ENCODE measurements around the gene TMEM184C.

TMEM184C gene

DNA sequence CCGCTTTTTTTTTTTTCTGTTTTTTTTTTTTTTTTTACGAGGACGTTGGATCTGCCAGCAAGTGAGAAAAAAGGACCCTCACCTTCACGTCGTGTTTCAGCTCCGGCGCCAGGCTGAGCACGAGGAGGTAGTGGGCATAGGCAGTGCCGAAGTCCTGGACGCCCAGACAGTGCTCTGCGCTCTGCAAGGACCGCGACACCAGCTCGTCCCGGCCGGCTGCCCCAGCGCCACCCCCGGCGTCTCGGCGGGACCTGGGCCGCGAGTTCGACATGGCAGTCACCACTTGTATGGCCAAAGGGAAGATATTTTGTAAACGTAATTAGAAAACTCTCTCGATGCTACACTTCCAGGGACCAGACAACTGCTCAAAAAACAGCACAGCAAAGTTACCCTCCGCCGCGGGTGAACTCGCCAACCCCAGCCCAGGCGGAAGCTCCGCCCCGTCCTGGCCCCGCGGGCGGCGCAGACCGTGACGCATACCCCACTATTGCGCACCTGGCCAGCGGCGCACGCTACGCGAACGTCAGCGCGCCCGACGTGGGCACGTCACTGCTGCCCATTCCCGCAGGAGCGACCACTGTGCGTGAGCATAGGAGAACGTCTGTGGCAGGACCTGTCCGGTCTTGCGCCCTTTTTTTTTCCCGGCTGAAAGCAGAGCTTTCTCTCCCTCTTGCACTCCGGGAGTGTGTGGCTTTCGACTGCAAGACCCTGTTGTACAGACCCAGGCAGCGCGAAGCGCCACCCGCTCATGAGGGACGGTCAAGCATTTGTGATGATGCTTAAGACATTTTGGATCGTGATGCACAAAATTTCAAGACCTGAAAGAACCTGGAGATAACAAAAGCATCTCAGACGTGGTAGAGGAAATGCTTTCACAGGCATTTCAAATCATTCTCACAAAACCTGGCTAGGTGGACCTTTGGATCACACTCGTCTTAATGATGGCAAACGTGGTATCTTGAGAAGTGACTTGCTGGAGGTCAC, 66.8 kb downstream of the TMEM184C start, which contains the start of gene PRMT9:
Gene PRMT9, minus strand, starts transcription at position 447 of the 984 bp plus-strand sequence. Its CDS starts 176 bp downstream, at position 271.
- Histone ChIP-seq H3K9me3 (ENCODE audit: low read length) (no peaks in the 10 kb centered on the region), H3K4me1 (ENCODE audit: insufficient read depth, low read length) (peaks cover 13% of the 10 kb centered on the region), H3K4me3 (ENCODE audit: low read length) (peak within 1 kb of the TSS; percentile 64), H3K27me3 (ENCODE audit: insufficient read depth, low read length) (no peaks in the 10 kb centered on the region), H3K36me3 (ENCODE audit: insufficient read depth, low read length) (no peaks in the 10 kb centered on the region), H2AFZ (ENCODE audit: low read depth, low read length) (peak within 1 kb of the TSS; percentile 72)

DNA sequence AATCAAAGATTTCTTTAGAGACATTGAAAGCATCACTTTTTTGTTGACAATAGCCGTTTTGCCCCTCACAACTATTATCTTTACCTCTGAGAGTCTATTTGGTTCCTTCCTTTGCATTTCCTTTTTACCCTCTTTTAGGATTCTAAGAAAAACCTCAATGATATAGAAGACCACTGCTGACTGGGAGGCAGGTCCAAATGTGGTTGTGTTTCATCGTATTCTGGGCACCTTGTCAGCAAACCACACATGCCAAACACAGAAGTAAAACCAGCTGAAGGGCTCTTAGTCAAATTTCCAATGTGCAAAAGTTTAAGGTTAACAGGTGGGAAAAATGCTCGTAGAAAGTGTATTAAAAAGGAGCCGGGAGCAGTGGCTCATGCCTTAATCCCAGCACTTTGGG, 71.9 kb downstream of the TMEM184C start:
- H3K4me3 ChIP-seq (ENCODE audit: low read length), result no peak overlapping the region
- H3K9me3 ChIP-seq (ENCODE audit: low read length), result no peaks in the 10 kb centered on the region
- no peaks in the 10 kb centered on the region for H3K36me3 ChIP-seq (ENCODE audit: insufficient read depth, low read length)
- H3K27me3 ChIP-seq (ENCODE audit: insufficient read depth, low read length), result no peaks in the 10 kb centered on the region
- H2AFZ ChIP-seq (ENCODE audit: low read depth, low read length), result no peak overlapping the region
- H3K4me1 ChIP-seq (ENCODE audit: insufficient read depth, low read length), result peaks cover 4% of the 10 kb centered on the region

DNA sequence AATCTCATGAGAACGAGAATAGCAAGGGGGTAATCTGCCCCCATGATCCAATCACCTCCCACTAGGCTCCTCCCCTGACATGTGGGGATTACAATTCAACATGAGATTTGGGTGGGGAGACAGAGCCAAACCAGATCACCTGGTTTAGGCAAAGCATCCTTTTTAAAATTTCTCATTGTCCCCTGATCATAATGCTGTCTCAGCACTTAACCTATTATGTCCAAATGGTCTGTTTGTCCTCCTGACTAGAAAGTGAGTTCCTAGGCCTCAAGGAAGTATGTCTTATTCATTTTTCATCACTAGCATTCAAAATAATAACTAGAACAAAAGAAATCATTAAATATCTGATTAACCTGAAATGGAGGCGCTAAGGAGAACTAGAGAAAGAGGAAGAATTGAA, 74.6 kb downstream of the TMEM184C start:
- no peak overlapping the region for H3K4me3 ChIP-seq (ENCODE audit: low read length)
- H3K4me1 ChIP-seq (ENCODE audit: insufficient read depth, low read length), result no peaks in the 10 kb centered on the region
- H3K36me3 ChIP-seq (ENCODE audit: insufficient read depth, low read length), result no peaks in the 10 kb centered on the region
- no peaks in the 10 kb centered on the region for H3K9me3 ChIP-seq (ENCODE audit: low read length)
- H3K27me3 ChIP-seq (ENCODE audit: insufficient read depth, low read length), result no peaks in the 10 kb centered on the region
- no peak overlapping the region for H2AFZ ChIP-seq (ENCODE audit: low read depth, low read length)

DNA sequence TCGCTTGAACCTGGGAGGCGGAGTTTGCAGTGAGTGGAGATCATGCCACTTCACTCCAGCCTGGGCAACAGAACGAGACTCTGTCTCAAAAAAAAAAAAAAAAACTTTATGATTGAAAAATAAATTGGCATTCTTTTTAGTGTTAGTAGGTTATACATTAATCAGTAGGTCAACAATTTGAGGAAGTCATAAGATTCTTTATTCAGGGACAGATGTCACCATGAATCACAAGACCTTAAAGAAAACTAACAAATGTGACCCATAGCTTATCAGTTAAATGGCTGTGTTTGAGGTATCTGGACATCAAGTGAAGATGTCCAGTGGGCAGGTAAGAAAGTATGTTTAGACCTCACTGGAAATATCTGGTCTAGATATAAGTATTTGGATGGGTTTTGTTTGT, 76.0 kb downstream of the TMEM184C start:
- Histone ChIP-seq H3K4me1 (ENCODE audit: insufficient read depth, low read length) (no peaks in the 10 kb centered on the region), H3K4me3 (ENCODE audit: low read length) (no peak overlapping the region), H3K9me3 (ENCODE audit: low read length) (no peaks in the 10 kb centered on the region), H3K36me3 (ENCODE audit: insufficient read depth, low read length) (no peaks in the 10 kb centered on the region), H2AFZ (ENCODE audit: low read depth, low read length) (no peak overlapping the region), H3K27me3 (ENCODE audit: insufficient read depth, low read length) (no peaks in the 10 kb centered on the region)

DNA sequence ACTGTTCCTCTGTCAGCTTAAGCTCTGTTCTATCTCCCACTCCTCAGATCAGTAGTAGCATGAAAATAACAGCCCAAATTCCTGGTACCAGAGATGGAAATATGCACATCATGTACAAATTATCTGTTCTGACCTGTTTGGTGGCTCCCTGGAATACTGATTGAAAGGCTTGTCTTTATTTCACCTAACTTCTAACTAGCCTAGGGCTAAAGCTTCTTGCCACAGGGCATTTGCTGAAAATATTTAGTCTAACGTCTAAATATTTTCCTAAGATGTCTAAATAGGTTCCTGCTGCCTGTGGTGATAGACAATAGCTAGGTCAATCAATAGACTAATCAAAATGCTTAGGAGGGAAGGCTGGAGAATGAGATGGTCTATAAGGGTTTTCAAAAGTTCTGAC, 79.7 kb downstream of the TMEM184C start:
- H3K36me3 ChIP-seq (ENCODE audit: insufficient read depth, low read length), result no peaks in the 10 kb centered on the region
- H2AFZ ChIP-seq (ENCODE audit: low read depth, low read length), result no peak overlapping the region
- H3K27me3 ChIP-seq (ENCODE audit: insufficient read depth, low read length), result no peaks in the 10 kb centered on the region
- no peaks in the 10 kb centered on the region for H3K9me3 ChIP-seq (ENCODE audit: low read length)
- no peaks in the 10 kb centered on the region for H3K4me1 ChIP-seq (ENCODE audit: insufficient read depth, low read length)
- H3K4me3 ChIP-seq (ENCODE audit: low read length), result no peak overlapping the region

DNA sequence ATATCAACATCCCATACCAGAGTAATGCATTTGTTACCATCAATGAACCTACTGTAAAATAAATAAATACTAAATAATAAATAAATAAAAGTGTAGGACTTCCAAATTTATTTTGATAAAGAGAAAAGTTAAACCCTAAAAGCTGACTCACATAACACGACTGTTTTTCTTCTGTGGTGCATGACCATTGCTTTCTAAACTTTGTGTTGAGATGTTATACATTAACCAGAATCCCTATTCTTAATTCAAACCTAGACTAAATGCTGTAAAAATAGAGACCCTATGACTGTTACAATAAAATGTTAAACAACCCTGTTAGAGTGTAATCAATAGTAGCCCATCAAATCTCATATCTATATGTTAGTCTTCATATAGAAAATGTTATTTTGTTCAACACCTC, 87.6 kb downstream of the TMEM184C start:
- Histone ChIP-seq H2AFZ (ENCODE audit: low read depth, low read length) (no peak overlapping the region), H3K4me1 (ENCODE audit: insufficient read depth, low read length) (no peaks in the 10 kb centered on the region), H3K4me3 (ENCODE audit: low read length) (no peak overlapping the region), H3K9me3 (ENCODE audit: low read length) (no peaks in the 10 kb centered on the region), H3K27me3 (ENCODE audit: insufficient read depth, low read length) (no peaks in the 10 kb centered on the region), H3K36me3 (ENCODE audit: insufficient read depth, low read length) (no peaks in the 10 kb centered on the region)

DNA sequence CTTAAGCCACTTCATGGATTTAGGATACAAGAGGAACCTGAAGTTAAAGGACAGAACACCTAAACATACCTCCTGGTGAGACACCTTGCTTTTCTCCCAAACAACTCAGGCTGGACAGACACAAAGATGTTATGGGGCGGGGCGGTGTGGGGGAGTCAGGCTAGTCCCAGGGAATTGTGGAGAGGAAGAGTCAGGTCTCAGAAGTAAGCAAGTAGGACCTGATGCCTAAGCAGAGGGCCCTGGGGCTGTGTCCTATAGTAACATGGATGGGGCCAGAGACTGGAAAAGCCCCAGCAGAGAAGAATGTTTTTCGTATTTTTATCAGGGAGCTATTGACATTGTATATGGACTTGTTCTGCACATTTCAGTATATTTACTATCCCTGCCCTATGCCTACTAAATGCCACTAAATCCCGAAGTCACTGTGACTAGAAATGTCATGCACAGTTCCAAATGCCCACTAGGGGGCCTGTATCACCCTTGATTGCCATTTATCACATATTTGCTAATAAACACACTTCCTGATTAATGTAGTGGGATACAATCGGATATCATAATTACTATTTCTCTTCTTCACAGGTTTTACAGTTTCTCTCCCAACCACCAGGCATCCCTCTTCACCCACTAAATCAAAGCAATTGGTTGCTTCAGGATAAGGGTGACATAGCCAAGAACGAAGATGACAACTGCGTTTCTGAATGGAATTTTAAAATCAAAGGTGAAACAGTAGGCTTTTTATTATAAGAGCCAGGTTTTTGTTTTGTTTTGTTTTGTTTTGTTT, 90.9 kb downstream of the TMEM184C start:
- Histone ChIP-seq H3K9me3 (ENCODE audit: low read length) (no peaks in the 10 kb centered on the region), H3K27me3 (ENCODE audit: insufficient read depth, low read length) (no peaks in the 10 kb centered on the region), H3K36me3 (ENCODE audit: insufficient read depth, low read length) (no peaks in the 10 kb centered on the region), H3K4me3 (ENCODE audit: low read length) (no peak overlapping the region), H2AFZ (ENCODE audit: low read depth, low read length) (no peak overlapping the region), H3K4me1 (ENCODE audit: insufficient read depth, low read length) (no peaks in the 10 kb centered on the region)

DNA sequence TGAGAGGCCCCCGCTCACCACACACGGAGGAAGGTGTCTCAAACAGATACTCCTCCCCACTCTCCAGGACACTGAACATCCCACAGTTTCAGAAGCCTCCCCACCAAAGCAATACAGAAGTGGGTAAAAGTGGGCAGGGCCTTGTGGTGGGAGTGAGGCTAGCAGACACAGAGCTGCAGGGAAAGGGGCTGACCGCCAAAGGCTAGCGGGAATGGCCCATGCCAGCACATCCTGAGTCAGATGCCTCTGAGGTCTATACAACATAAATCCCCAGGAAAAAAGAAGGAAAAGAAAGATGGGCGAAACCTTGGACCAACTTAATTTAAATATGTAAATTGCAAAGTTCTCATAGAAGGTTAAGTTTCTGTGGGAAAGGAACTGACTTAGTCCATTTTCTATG, 92.8 kb downstream of the TMEM184C start:
- H3K27me3 ChIP-seq (ENCODE audit: insufficient read depth, low read length), result no peaks in the 10 kb centered on the region
- H3K9me3 ChIP-seq (ENCODE audit: low read length), result no peaks in the 10 kb centered on the region
- no peaks in the 10 kb centered on the region for H3K36me3 ChIP-seq (ENCODE audit: insufficient read depth, low read length)
- no peak overlapping the region for H3K4me3 ChIP-seq (ENCODE audit: low read length)
- H3K4me1 ChIP-seq (ENCODE audit: insufficient read depth, low read length), result no peaks in the 10 kb centered on the region
- H2AFZ ChIP-seq (ENCODE audit: low read depth, low read length), result no peak overlapping the region

DNA sequence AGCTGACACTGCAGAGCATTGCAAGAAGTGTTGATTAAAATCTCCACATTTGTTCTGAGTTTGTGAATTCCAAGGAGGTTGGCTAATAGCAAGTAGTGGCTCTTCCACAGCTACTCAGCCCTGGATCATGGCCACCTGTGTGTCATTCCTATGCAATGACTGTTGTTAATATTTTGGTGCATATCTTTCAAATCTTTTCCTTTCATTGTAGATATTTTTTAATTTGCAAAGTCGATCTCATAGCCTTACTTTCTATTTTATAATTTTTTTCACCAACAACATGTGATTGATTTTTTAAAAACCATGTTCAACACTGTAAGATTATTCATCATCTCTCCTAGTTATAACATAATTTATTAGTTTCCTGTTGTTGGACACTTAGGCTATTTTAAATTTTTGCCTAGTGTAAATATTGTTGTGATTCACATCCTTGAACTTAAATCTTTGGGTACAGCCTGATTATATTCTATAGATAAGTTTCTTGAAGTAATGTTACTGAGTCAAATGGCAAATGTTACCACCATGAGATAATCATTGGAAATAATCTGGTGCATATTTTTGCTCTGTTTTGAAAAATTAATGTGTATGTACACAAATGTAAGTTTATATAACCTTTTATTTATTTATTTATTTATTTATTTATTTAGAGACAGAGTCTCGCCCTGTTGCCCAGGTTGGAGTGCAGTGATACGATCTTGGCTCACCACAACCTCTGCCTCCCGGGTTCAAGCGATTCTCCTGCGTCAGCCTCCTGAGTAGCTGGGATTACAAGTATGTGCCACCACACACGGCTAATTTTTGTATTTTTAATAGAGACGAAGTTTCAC, 97.6 kb downstream of the TMEM184C start:
- no peaks in the 10 kb centered on the region for H3K9me3 ChIP-seq (ENCODE audit: low read length)
- no peaks in the 10 kb centered on the region for H3K36me3 ChIP-seq (ENCODE audit: insufficient read depth, low read length)
- H3K27me3 ChIP-seq (ENCODE audit: insufficient read depth, low read length), result no peaks in the 10 kb centered on the region
- H2AFZ ChIP-seq (ENCODE audit: low read depth, low read length), result no peak overlapping the region
- no peaks in the 10 kb centered on the region for H3K4me1 ChIP-seq (ENCODE audit: insufficient read depth, low read length)
- H3K4me3 ChIP-seq (ENCODE audit: low read length), result no peak overlapping the region

DNA sequence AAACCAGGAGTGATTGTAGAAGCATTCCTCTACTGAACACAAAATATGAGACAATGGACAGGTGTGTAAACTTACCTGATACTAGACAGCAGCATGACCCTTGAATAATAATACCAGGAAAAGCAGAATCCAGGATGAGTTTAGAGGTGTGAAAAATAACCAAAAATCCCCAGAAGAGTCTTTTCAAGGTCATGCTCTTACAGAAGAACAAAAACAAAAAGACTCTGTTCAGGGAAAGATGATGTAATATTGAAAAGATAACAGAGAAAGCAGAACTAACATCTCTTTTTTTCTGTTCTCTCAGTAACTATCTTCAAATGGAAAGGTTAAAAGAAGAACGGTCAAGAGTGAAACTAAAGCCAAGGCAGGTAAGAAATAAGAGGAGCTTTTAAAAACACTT, 100.7 kb downstream of the TMEM184C start:
- H3K36me3 ChIP-seq (ENCODE audit: insufficient read depth, low read length), result no peaks in the 10 kb centered on the region
- no peaks in the 10 kb centered on the region for H3K4me1 ChIP-seq (ENCODE audit: insufficient read depth, low read length)
- H3K27me3 ChIP-seq (ENCODE audit: insufficient read depth, low read length), result no peaks in the 10 kb centered on the region
- H3K9me3 ChIP-seq (ENCODE audit: low read length), result no peaks in the 10 kb centered on the region
- H3K4me3 ChIP-seq (ENCODE audit: low read length), result no peak overlapping the region
- H2AFZ ChIP-seq (ENCODE audit: low read depth, low read length), result no peak overlapping the region
